ENCODE results near the gene REV3L. TPM values are rescaled to one million over a fixed set of nuclear protein-coding genes. Genes with fewer than 3 reads are reported as not detected.
"Not testable (repeated sequence)": the region's sequence is repeated elsewhere in the genome, so short reads cannot be mapped to it uniquely, and the experiment has no call there.

The REV3L gene
- total RNA-seq, 1 donor from 2014 or later: 19.7 TPM

DNA sequence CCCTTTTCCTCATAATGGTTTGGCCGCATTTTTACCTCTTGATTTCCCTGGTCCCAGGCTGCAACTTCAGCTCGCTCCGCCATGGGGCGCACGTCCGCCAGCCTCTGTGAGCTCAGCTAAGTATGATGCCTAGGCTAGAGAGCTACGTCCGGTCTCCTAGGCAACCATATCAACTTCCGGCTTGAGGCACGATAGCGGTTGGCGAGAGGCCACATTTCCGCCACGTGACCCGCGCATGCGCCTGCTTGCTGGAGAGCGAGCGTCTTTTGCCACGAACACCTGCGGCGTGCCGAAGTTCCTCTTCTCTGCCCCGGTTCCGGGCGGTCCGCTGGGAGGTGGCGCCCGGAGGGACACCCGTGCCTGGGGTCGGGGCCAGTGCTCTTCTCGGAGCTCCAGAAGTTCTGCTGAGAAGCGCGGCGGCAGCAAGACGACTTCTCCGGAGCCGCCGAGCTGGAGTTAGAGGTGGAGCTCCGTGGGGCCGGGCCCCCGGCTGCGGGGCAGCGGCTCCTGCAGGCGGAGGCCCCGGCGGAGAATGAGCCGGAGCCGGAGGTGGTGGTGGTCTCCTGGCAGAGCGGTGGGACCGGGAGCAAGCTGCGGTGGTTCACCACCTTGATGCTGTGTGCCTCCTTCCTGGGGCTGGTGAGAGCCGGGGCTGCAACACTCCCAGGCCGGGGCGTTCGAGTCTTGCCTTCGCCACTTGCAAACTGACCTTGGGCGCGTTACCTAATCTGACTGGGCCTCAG is 223.8 kb downstream of the REV3L start:
- peaks cover 4% of the 10 kb centered on the region for H3K27me3 Mint-ChIP-seq (ENCODE audit: unreplicated experiment)
- H3K4me1 Mint-ChIP-seq (ENCODE audit: unreplicated experiment): peaks cover 15% of the 10 kb centered on the region
- DNase-seq (ENCODE audit: low spot score): peak; percentile 98
- TF ChIP-seq, protein P1, sequence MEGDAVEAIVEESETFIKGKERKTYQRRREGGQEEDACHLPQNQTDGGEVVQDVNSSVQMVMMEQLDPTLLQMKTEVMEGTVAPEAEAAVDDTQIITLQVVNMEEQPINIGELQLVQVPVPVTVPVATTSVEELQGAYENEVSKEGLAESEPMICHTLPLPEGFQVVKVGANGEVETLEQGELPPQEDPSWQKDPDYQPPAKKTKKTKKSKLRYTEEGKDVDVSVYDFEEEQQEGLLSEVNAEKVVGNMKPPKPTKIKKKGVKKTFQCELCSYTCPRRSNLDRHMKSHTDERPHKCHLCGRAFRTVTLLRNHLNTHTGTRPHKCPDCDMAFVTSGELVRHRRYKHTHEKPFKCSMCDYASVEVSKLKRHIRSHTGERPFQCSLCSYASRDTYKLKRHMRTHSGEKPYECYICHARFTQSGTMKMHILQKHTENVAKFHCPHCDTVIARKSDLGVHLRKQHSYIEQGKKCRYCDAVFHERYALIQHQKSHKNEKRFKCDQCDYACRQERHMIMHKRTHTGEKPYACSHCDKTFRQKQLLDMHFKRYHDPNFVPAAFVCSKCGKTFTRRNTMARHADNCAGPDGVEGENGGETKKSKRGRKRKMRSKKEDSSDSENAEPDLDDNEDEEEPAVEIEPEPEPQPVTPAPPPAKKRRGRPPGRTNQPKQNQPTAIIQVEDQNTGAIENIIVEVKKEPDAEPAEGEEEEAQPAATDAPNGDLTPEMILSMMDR (IDR thresholded peaks at IDR 0.05; ENCODE audit: unreplicated experiment): peak; percentile 92
- peak overlapping the region; percentile 87 for H3K4me3 Mint-ChIP-seq (ENCODE audit: unreplicated experiment)
- H3K9me3 Mint-ChIP-seq (ENCODE audit: unreplicated experiment): no peaks in the 10 kb centered on the region
- peak overlapping the region; percentile 95 for H3K27ac Mint-ChIP-seq (ENCODE audit: unreplicated experiment)
- peaks cover 4% of the 10 kb centered on the region for H3K36me3 Mint-ChIP-seq (ENCODE audit: low read depth, unreplicated experiment)

GRCh38 chr6:111258615-111259088 is 224.4 kb downstream of the REV3L start:
- DNase-seq (ENCODE audit: low spot score): no peak
- H3K4me1 Mint-ChIP-seq (ENCODE audit: unreplicated experiment): peaks cover 15% of the 10 kb centered on the region
- H3K9me3 Mint-ChIP-seq (ENCODE audit: unreplicated experiment): no peaks in the 10 kb centered on the region
- peak overlapping the region; percentile 71 for H3K4me3 Mint-ChIP-seq (ENCODE audit: unreplicated experiment)
- peaks cover 4% of the 10 kb centered on the region for H3K36me3 Mint-ChIP-seq (ENCODE audit: low read depth, unreplicated experiment)
- H3K27ac Mint-ChIP-seq (ENCODE audit: unreplicated experiment): peak overlapping the region; percentile 95
- H3K27me3 Mint-ChIP-seq (ENCODE audit: unreplicated experiment): peaks cover 4% of the 10 kb centered on the region
- TF ChIP-seq, protein P1 (IDR thresholded peaks at IDR 0.05; ENCODE audit: unreplicated experiment): no peak

GRCh38 chr6:111258010-111258409 is 225.0 kb downstream of the REV3L start:
- H3K27me3 Mint-ChIP-seq (ENCODE audit: unreplicated experiment): peaks cover 4% of the 10 kb centered on the region
- no peak overlapping the region for H3K4me3 Mint-ChIP-seq (ENCODE audit: unreplicated experiment)
- H3K4me1 Mint-ChIP-seq (ENCODE audit: unreplicated experiment): peaks cover 15% of the 10 kb centered on the region
- no peak for DNase-seq (ENCODE audit: low spot score)
- TF ChIP-seq, protein P1 (IDR thresholded peaks at IDR 0.05; ENCODE audit: unreplicated experiment): no peak
- H3K36me3 Mint-ChIP-seq (ENCODE audit: low read depth, unreplicated experiment): peaks cover 4% of the 10 kb centered on the region
- H3K9me3 Mint-ChIP-seq (ENCODE audit: unreplicated experiment): no peaks in the 10 kb centered on the region
- H3K27ac Mint-ChIP-seq (ENCODE audit: unreplicated experiment): peak overlapping the region; percentile 1

- Mint-ChIP-seq H3K36me3 (ENCODE audit: low read depth, unreplicated experiment) (peaks cover 4% of the 10 kb centered on the region), H3K4me3 (ENCODE audit: unreplicated experiment) (no peak overlapping the region), H3K27ac (ENCODE audit: unreplicated experiment) (no peak overlapping the region), H3K27me3 (ENCODE audit: unreplicated experiment) (peaks cover 4% of the 10 kb centered on the region), H3K9me3 (ENCODE audit: unreplicated experiment) (no peaks in the 10 kb centered on the region), H3K4me1 (ENCODE audit: unreplicated experiment) (peaks cover 15% of the 10 kb centered on the region)
- TF ChIP-seq, protein P1 (IDR thresholded peaks at IDR 0.05; ENCODE audit: unreplicated experiment): no peak
- no peak for DNase-seq (ENCODE audit: low spot score)
These were observed 226.4 kb downstream of the REV3L start for GRCh38 chr6:111256646-111257045.

- not testable (repeated sequence) for DNase-seq (ENCODE audit: low spot score); H3K27ac Mint-ChIP-seq (ENCODE audit: unreplicated experiment); H3K9me3 Mint-ChIP-seq (ENCODE audit: unreplicated experiment); H3K27me3 Mint-ChIP-seq (ENCODE audit: unreplicated experiment); H3K36me3 Mint-ChIP-seq (ENCODE audit: low read depth, unreplicated experiment); H3K4me3 Mint-ChIP-seq (ENCODE audit: unreplicated experiment)
- peaks cover 13% of the 10 kb centered on the region for H3K4me1 Mint-ChIP-seq (ENCODE audit: unreplicated experiment)
These were observed 227.2 kb downstream of the REV3L start for GRCh38 chr6:111255838-111256237.

Measured in endothelial cell (in vitro differentiated cells).